Peyer's patch (tissue), 4 donors: ENCODE results near the gene EIF3J. TPM values are rescaled to one million over a fixed set of nuclear protein-coding genes. Genes with fewer than 3 reads are reported as not detected.
"Not testable (repeated sequence)": the region's sequence is repeated elsewhere in the genome, so short reads cannot be mapped to it uniquely, and the experiment has no call there.

Experiments
- DNase-seq, 3 donors: peaks; one replicate each; pipeline ENCODE4 v3.0.0-alpha.2; 2017 to 2019
- H3K27ac ChIP-seq, 4 donors: fragments of 200-600 bp; sonication (generic); one replicate each; pipeline ENCODE4 v1.5.1; 2016 to 2019
- H3K27me3 ChIP-seq, 2 donors: fragments of 200-600 bp; sonication (generic); one replicate each; pipeline ENCODE4 v1.5.1; 2019
- H3K36me3 ChIP-seq, 3 donors: fragments of 200-600 bp; sonication (generic); one replicate each; pipeline ENCODE4 v1.5.1; 2016 to 2019
- H3K4me1 ChIP-seq, 4 donors: fragments of 200-600 bp; sonication (generic); one replicate each; pipeline ENCODE4 v1.5.1; 2016 to 2019
- H3K4me3 ChIP-seq, 4 donors: fragments of 200-600 bp; sonication (generic); 1 replicate in 3 of 4; 2 replicates in 1 of 4; pipeline ENCODE4 v1.5.1; 2016 to 2019; ENCODE audit warnings: mild to moderate bottlenecking in 1 of 4
- H3K9me3 ChIP-seq, 4 donors: fragments of 200-600 bp; sonication (generic); one replicate each; pipeline ENCODE4 v1.5.1; 2016 to 2019; ENCODE audit warnings: mild to moderate bottlenecking in 1 of 4
- POLR2A ChIP-seq, 2 donors: fragments of 450-650 bp; IDR thresholded peaks; one replicate each; pipeline ENCODE4 v1.5.1; 2017; ENCODE audit warnings: antibody characterized with exemption in 2 of 2, mild to moderate bottlenecking in 2 of 2, moderate library complexity in 2 of 2
- total RNA-seq, 4 donors: library from RNA; depleted of rRNA; stranded (reverse); fragments of >200 nt; gene quantifications; one replicate each; pipeline ENCODE4 v1.1.0, GENCODE V29; 2016
- TF ChIP-seq, protein P1 (sequence below), 6 experiments: fragments of 450-650 bp in 4 of 6; fragments of 200-600 bp in 2 of 6; sonication (generic) in 1 of 6; IDR thresholded peaks; one replicate each; pipeline ENCODE4 v1.5.1; 2017 to 2019; ENCODE audit warnings: antibody characterized with exemption in 6 of 6, mild to moderate bottlenecking in 3 of 6, moderate library complexity in 1 of 6

Gene EIF3J
- total RNA-seq, 4 donors from 2014 or later = 28.0 to 88.3 (median 48.3) TPM

DNA sequence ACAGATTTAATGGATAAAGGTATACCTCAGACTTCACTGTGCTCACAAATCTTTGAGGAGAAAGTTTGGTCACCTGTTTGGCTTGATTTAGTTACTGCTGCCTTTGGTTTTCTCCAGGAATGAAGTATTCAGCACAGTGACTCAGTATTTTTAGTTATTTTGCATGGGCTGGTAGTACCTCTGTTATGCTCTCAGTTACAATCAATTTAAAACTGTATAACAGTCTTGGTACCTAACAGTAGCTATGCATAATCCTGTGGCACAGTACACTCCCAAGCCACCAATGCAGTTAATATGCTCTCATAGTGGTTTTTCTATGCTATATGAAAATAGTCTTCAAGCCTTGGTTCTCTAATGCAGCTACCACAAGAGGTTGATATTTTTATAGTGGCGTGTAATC is 11.9 kb upstream of the EIF3J start:
- Histone ChIP-seq H3K36me3 (peaks cover 0 to 50% (median 0%) of the 10 kb centered on the region in 3 donors), H3K27me3 (no peaks in the 10 kb centered on the region), H3K27ac (no peak overlapping the region), H3K9me3 (no peaks in the 10 kb centered on the region), H3K4me1 (no peaks in the 10 kb centered on the region), H3K4me3 (no peak overlapping the region)
- no peak for TF ChIP-seq POLR2A (IDR thresholded peaks at IDR 0.05)
- TF ChIP-seq, protein P1, sequence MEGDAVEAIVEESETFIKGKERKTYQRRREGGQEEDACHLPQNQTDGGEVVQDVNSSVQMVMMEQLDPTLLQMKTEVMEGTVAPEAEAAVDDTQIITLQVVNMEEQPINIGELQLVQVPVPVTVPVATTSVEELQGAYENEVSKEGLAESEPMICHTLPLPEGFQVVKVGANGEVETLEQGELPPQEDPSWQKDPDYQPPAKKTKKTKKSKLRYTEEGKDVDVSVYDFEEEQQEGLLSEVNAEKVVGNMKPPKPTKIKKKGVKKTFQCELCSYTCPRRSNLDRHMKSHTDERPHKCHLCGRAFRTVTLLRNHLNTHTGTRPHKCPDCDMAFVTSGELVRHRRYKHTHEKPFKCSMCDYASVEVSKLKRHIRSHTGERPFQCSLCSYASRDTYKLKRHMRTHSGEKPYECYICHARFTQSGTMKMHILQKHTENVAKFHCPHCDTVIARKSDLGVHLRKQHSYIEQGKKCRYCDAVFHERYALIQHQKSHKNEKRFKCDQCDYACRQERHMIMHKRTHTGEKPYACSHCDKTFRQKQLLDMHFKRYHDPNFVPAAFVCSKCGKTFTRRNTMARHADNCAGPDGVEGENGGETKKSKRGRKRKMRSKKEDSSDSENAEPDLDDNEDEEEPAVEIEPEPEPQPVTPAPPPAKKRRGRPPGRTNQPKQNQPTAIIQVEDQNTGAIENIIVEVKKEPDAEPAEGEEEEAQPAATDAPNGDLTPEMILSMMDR (IDR thresholded peaks at IDR 0.05) = no peak
- no peak for DNase-seq

DNA sequence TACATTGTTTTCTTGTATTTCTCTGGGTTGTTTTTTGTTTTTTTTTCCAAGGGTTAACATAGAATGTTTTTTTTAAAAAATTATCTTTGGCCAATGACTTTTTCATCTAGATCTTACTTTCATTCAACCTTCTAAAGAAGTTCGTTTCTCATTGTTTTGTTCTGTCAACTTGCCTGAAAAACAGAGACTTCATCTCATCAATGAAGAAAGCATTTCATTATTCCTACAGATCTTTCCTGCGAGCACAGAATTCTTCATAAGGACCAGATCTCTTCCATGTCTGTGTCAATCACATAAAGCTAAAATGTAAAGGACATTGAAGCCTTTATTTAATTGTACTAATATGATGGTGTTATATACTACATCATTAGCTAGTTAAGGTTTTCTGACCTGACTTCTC is 9.7 kb upstream of the EIF3J start:
- Histone ChIP-seq H3K27ac (no peak overlapping the region), H3K4me1 (no peaks in the 10 kb centered on the region), H3K27me3 (no peaks in the 10 kb centered on the region), H3K9me3 (no peaks in the 10 kb centered on the region), H3K4me3 (no peak overlapping the region), H3K36me3 (peaks cover 0 to 31% (median 0%) of the 10 kb centered on the region in 3 donors)
- TF ChIP-seq POLR2A (IDR thresholded peaks at IDR 0.05) = no peak
- TF ChIP-seq, protein P1 (IDR thresholded peaks at IDR 0.05) = no peak
- no peak for DNase-seq

DNA sequence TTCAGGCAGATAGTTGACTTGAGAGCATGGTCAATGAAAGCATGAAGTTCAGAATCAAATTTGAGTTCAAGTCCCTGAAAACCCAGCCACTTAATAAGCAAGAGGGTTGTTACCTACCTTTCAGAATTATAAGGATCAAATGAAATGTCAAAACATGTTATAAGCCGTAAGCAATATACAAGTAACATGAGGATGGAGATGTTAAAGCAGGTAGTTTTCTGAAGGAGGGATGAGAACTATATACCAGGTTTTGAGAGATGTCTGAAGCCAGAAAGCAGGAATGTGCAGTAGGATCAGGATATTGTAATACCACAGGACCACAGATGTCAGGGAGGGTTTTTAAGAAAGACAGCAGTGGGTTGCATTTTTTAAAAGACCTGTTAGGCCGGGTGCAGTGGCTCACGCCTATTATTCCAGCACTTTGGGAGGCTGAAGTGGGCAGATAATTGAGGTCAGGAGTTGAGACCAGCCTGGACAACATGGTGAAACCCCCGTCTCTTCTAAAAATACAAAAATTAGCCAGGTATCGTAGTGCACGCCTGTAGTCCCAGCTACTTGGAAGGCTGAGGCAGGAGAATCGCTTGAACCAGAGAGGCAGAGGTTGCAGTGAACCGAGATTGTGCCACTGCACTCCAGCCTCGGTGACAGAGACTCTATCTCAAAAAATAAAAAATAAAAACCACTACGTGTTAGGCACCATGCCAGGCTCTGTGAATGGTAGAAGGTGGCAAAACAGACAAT is 6.9 kb upstream of the EIF3J start:
- Histone ChIP-seq H3K27me3 (no peaks in the 10 kb centered on the region), H3K9me3 (no peaks in the 10 kb centered on the region), H3K4me1 (no peaks in the 10 kb centered on the region), H3K4me3 (no peak overlapping the region), H3K27ac (no peak overlapping the region), H3K36me3 (peaks cover 0 to 9% (median 0%) of the 10 kb centered on the region in 3 donors)
- TF ChIP-seq, protein P1 (IDR thresholded peaks at IDR 0.05) = no peak
- TF ChIP-seq POLR2A (IDR thresholded peaks at IDR 0.05) = no peak
- no peak for DNase-seq

DNA sequence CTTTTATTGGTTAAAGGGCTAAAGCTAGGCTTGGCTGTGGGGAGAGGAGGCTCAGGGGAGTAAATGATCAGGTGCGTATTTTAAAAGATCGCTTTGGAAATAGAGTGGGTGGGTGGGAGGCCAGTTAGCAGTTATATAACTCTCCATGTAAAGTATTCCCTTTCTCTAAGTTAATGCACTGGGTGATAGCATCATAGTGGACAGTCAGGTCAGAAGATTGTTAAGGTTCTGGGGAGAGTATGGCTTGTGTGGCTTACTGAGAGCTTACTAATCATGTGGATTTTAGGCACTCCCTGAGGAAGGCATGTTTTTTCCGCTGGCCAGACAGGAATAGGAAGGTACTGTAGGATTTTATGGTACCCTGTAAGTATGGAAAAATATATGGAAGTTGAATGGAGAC is 6.3 kb upstream of the EIF3J start:
- Histone ChIP-seq H3K27ac (no peak overlapping the region), H3K4me3 (no peak overlapping the region), H3K9me3 (no peaks in the 10 kb centered on the region), H3K27me3 (no peaks in the 10 kb centered on the region), H3K36me3 (peaks cover 0 to 8% (median 0%) of the 10 kb centered on the region in 3 donors), H3K4me1 (peaks cover 0 to 4% (median 2%) of the 10 kb centered on the region in 4 donors)
- TF ChIP-seq, protein P1 (IDR thresholded peaks at IDR 0.05) = no peak
- TF ChIP-seq POLR2A (IDR thresholded peaks at IDR 0.05) = no peak
- DNase-seq = no peak

- H3K36me3 ChIP-seq, DNase-seq, H3K27me3 ChIP-seq, H3K27ac ChIP-seq, H3K4me1 ChIP-seq, H3K9me3 ChIP-seq, H3K4me3 ChIP-seq: not testable (repeated sequence)
Measured at GRCh38 chr15:44532275-44532674, 4.7 kb upstream of the EIF3J start.

DNA sequence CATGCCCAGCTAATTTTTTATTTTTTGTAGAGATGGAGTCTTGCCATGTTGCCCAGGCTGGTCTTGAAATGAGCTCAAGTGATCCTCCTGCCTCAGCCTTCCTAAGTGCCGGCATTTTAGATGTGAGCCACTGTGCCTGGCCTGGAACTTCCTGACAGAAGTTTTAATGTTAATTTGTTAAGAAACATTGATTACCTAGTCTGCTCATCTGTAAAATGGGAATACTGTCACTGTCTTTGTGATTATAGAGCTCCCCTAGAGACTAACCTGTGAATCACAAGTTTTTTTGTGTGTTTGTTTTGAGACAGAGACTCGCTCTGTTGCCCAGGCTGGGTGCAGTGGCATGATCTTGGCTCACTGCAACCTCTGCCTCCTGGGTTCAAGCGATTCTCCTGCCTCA is 4.3 kb upstream of the EIF3J start:
- Histone ChIP-seq H3K27me3 (no peaks in the 10 kb centered on the region), H3K4me3 (no peak overlapping the region), H3K36me3 (peaks cover 0 to 5% (median 0%) of the 10 kb centered on the region in 3 donors), H3K9me3 (no peaks in the 10 kb centered on the region), H3K4me1 (peaks cover 0 to 7% (median 3%) of the 10 kb centered on the region in 4 donors), H3K27ac (no peak overlapping the region)
- TF ChIP-seq, protein P1 (IDR thresholded peaks at IDR 0.05) = peak in 1 of 6 experiments; percentile 19
- no peak for TF ChIP-seq POLR2A (IDR thresholded peaks at IDR 0.05)
- DNase-seq = no peak
